Keratinocyte (primary cell): ENCODE results near the gene WDFY2.

Experiments used
- EZH2 ChIP-seq: IDR thresholded peaks from one replicate; pipeline ENCODE4 v1.6.1; 2012; ENCODE audit warnings: inconsistent platforms, mild to moderate bottlenecking, low read length, moderate library complexity
- TF ChIP-seq, protein P1 (sequence below), 3 experiments: IDR thresholded peaks in 1 of 3; conservative IDR thresholded peaks in 1 of 3; optimal IDR thresholded peaks in 1 of 3; 2 replicates in 2 of 3; 3 replicates in 1 of 3; pipeline versions ENCODE3 to v1.5.1; 2011; ENCODE audit warnings: low read length in 3 of 3, mild to moderate bottlenecking in 3 of 3, moderate library complexity in 2 of 3, control low read depth in 1 of 3, inconsistent platforms in 1 of 3; ENCODE audit not compliant: insufficient read depth in 2 of 3; ENCODE audit errors: extremely low read depth in 1 of 3

DNA sequence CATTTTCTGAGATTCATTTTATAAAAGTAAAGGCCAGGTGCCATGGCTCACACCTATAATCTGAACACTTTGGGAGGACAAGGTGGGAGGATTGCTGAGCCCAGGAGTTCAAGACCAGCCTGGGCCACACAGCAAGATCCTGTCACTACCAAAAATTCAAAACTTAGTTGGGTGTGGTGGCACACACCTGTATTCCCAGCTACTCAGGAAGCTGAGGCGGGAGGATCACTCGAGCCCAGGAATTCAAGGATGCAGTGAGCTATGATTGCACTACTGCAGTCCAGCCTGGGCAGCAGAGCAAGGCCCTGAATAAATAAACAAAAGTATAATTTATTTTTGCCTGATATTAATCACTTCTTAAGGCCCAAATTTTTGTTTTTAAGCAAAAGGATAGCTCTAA lies 179.2 kb downstream of the WDFY2 start:
- TF ChIP-seq, protein P1, sequence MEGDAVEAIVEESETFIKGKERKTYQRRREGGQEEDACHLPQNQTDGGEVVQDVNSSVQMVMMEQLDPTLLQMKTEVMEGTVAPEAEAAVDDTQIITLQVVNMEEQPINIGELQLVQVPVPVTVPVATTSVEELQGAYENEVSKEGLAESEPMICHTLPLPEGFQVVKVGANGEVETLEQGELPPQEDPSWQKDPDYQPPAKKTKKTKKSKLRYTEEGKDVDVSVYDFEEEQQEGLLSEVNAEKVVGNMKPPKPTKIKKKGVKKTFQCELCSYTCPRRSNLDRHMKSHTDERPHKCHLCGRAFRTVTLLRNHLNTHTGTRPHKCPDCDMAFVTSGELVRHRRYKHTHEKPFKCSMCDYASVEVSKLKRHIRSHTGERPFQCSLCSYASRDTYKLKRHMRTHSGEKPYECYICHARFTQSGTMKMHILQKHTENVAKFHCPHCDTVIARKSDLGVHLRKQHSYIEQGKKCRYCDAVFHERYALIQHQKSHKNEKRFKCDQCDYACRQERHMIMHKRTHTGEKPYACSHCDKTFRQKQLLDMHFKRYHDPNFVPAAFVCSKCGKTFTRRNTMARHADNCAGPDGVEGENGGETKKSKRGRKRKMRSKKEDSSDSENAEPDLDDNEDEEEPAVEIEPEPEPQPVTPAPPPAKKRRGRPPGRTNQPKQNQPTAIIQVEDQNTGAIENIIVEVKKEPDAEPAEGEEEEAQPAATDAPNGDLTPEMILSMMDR (optimal IDR thresholded peaks at IDR 0.05 in 1 of 3, IDR thresholded peaks at IDR 0.05 in 1 of 3, conservative IDR thresholded peaks at IDR 0.05 in 1 of 3; ENCODE audit: extremely low read depth in 1 of 3, insufficient read depth in 2 of 3, low read length in 3 of 3) = no peak
- TF ChIP-seq EZH2 = no peak
